Stimulated activated CD4-positive, alpha-beta T cell treated with anti-CD3 and anti-CD28 coated beads, Interleukin-1b, Interleukin-23, amount 100 ng/mL, for 1 hour (primary cell): Measurements from ENCODE around the gene ZC3H12C.
"Not testable (repeated sequence)": the region's sequence is repeated elsewhere in the genome, so short reads cannot be mapped to it uniquely, and the experiment has no call there.

Experiments
- DNase-seq, 2 donors: peaks; one replicate each; pipeline ENCODE4 v3.0.0-alpha.2; 2020; ENCODE audit warnings: low read depth in 2 of 2

ZC3H12C gene

GRCh38 chr11:110179064-110179463 lies 85.9 kb downstream of the ZC3H12C start:
- no peak for DNase-seq

- no peak for DNase-seq
These were observed 89.7 kb downstream of the ZC3H12C start for GRCh38 chr11:110182886-110183285.

GRCh38 chr11:110184456-110184855 lies 91.3 kb downstream of the ZC3H12C start:
- DNase-seq: no peak

- DNase-seq: no peak
These were observed 92.0 kb downstream of the ZC3H12C start for GRCh38 chr11:110185121-110185591.

GRCh38 chr11:110185599-110185998 lies 92.4 kb downstream of the ZC3H12C start:
- DNase-seq: no peak

- DNase-seq: no peak
These were observed 93.3 kb downstream of the ZC3H12C start for GRCh38 chr11:110186456-110186855.

- DNase-seq: no peak
These were observed 93.7 kb downstream of the ZC3H12C start for GRCh38 chr11:110186867-110187266.

GRCh38 chr11:110187731-110188130 lies 94.5 kb downstream of the ZC3H12C start:
- DNase-seq: no peak

GRCh38 chr11:110190885-110191284 lies 97.7 kb downstream of the ZC3H12C start:
- no peak for DNase-seq

GRCh38 chr11:110192604-110193282 lies 99.6 kb downstream of the ZC3H12C start:
- DNase-seq: not testable (repeated sequence)

GRCh38 chr11:110194211-110194766 lies 101.1 kb downstream of the ZC3H12C start:
- not testable (repeated sequence) for DNase-seq

GRCh38 chr11:110196241-110196754 lies 103.1 kb downstream of the ZC3H12C start:
- DNase-seq: no peak

- no peak for DNase-seq
These were observed 103.8 kb downstream of the ZC3H12C start for GRCh38 chr11:110196884-110197420.

- no peak for DNase-seq
These were observed 105.0 kb downstream of the ZC3H12C start for GRCh38 chr11:110198031-110198729.

- no peak for DNase-seq
These were observed 106.2 kb downstream of the ZC3H12C start for GRCh38 chr11:110199184-110199981.

GRCh38 chr11:110200241-110200640 lies 107.0 kb downstream of the ZC3H12C start:
- no peak for DNase-seq

- DNase-seq: no peak
These were observed 107.6 kb downstream of the ZC3H12C start for GRCh38 chr11:110200836-110201235.

- no peak for DNase-seq
These were observed 113.9 kb downstream of the ZC3H12C start for GRCh38 chr11:110207123-110207522.

- DNase-seq: not testable (repeated sequence)
These were observed 115.6 kb downstream of the ZC3H12C start for GRCh38 chr11:110208678-110209312.

- DNase-seq: not testable (repeated sequence)
These were observed 116.1 kb downstream of the ZC3H12C start for GRCh38 chr11:110209313-110209694.
